Gastrocnemius medialis (tissue), 4 donors: Measurements from ENCODE around the gene APBA2. TPM values are rescaled to one million over a fixed set of nuclear protein-coding genes. Genes with fewer than 3 reads are reported as not detected.

ENCODE experiments used
- ATAC-seq, 2 donors: fragments of 150-250 bp; one replicate each; pipeline ENCODE4 v1.9.1; 2016
- DNase-seq, 2 donors: peaks; one replicate each; pipeline ENCODE4 v3.0.0-alpha.2; 2019
- H3K27ac ChIP-seq, 4 donors: fragments of 200-600 bp; sonication (generic); 1 replicate in 1 of 4; 2 replicates in 3 of 4; pipeline ENCODE4 v1.5.1; 2016 to 2018; ENCODE audit warnings: mild to moderate bottlenecking in 2 of 4, moderate library complexity in 1 of 4
- H3K27me3 ChIP-seq, 3 donors: fragments of 200-600 bp; sonication (generic) in 2 of 3; 1 replicate in 1 of 3; 2 replicates in 2 of 3; pipeline versions ENCODE4 v1.5.1 to v1.6.0; 2016 to 2019; ENCODE audit warnings: mild to moderate bottlenecking in 1 of 3, moderate library complexity in 1 of 3
- H3K36me3 ChIP-seq, 2 donors: fragments of 200-600 bp; sonication (generic) in 1 of 2; one replicate each; pipeline ENCODE4 v1.5.1; 2017 to 2018
- H3K4me1 ChIP-seq, 2 donors: fragments of 200-600 bp; sonication (generic) in 1 of 2; one replicate each; pipeline ENCODE4 v1.5.1; 2016 to 2017; ENCODE audit warnings: mild to moderate bottlenecking in 2 of 2
- H3K4me3 ChIP-seq, 4 donors: fragments of 200-600 bp; sonication (generic) in 3 of 4; 1 replicate in 1 of 4; 2 replicates in 3 of 4; pipeline ENCODE4 v1.5.1; 2016 to 2019; ENCODE audit warnings: mild to moderate bottlenecking in 2 of 4
- H3K9me3 ChIP-seq, 3 donors: fragments of 200-600 bp; sonication (generic) in 2 of 3; 1 replicate in 1 of 3; 2 replicates in 2 of 3; pipeline ENCODE4 v1.5.1; 2016 to 2019
- CTCF ChIP-seq, 5 experiments: fragments of 450-650 bp in 3 of 5; fragments of 200-600 bp in 2 of 5; sonication (generic) in 2 of 5; IDR thresholded peaks in 4 of 5; conservative IDR thresholded peaks in 1 of 5; 1 replicate in 4 of 5; 2 replicates in 1 of 5; pipeline ENCODE4 v1.5.1; 2016 to 2019; ENCODE audit warnings: antibody characterized with exemption in 5 of 5, mild to moderate bottlenecking in 3 of 5, moderate library complexity in 3 of 5
- POLR2A ChIP-seq, 2 donors: fragments of 450-650 bp; IDR thresholded peaks; one replicate each; pipeline ENCODE4 v1.6.1; 2017; ENCODE audit warnings: antibody characterized with exemption in 2 of 2, mild to moderate bottlenecking in 2 of 2, moderate library complexity in 2 of 2
- in situ Hi-C, 4 donors: fragments of 200-750 bp; cut with MboI; loops; one replicate each; pipeline versions ENCODE4 v1.15.0 to v1.8.0; 2017; ENCODE audit warnings: low sequenced_read_pairs in 4 of 4
- intact Hi-C: fragments of 100-400 bp; cut with DNase I; formaldehyde crosslinking; loops from one replicate; pipeline ENCODE4 v1.15.1; 2023; ENCODE audit warnings: low total_unique reads
- total RNA-seq, 4 donors: library from RNA; depleted of rRNA; stranded (reverse); fragments of >200 nt; gene quantifications; one replicate each; pipeline versions ENCODE4 v1.1.0 to v1.2.3, GENCODE V29; 2016

The APBA2 gene
- total RNA-seq, 4 donors from 2014 or later, result 0.19 to 0.31 TPM; not detected in 2

GRCh38 chr15:28950916-28951315 is 65.1 kb downstream of the APBA2 start:
- in situ Hi-C loops, result no loop called here
- TF ChIP-seq POLR2A (IDR thresholded peaks at IDR 0.05), result no peak
- TF ChIP-seq CTCF (IDR thresholded peaks at IDR 0.05 in 4 of 5, conservative IDR thresholded peaks at IDR 0.05 in 1 of 5), result no peak
- Histone ChIP-seq H3K27me3 (no peaks in the 10 kb centered on the region), H3K36me3 (no peaks in the 10 kb centered on the region), H3K27ac (no peak overlapping the region), H3K9me3 (no peaks in the 10 kb centered on the region), H3K4me1 (no peaks in the 10 kb centered on the region), H3K4me3 (no peak overlapping the region)
- ATAC-seq (no peak), DNase-seq (no peak)
- intact Hi-C loops, result no loop called here

GRCh38 chr15:28952666-28953491 is 67.1 kb downstream of the APBA2 start:
- Histone ChIP-seq H3K4me3 (no peak overlapping the region), H3K4me1 (no peaks in the 10 kb centered on the region), H3K36me3 (no peaks in the 10 kb centered on the region), H3K27me3 (no peaks in the 10 kb centered on the region), H3K9me3 (no peaks in the 10 kb centered on the region), H3K27ac (no peak overlapping the region)
- no peak for DNase-seq
- in situ Hi-C loops (no loop called here), intact Hi-C loops (no loop called here)
- no peak for ATAC-seq
- TF ChIP-seq POLR2A (IDR thresholded peaks at IDR 0.05), result no peak

- TF ChIP-seq POLR2A (IDR thresholded peaks at IDR 0.05) (no peak), CTCF (IDR thresholded peaks at IDR 0.05 in 4 of 5, conservative IDR thresholded peaks at IDR 0.05 in 1 of 5) (no peak)
- intact Hi-C loops, result no loop called here
Measured at GRCh38 chr15:28953573-28954195, 67.9 kb downstream of the APBA2 start.

GRCh38 chr15:28954466-28955159 is 68.8 kb downstream of the APBA2 start:
- no peak for DNase-seq
- no peak for TF ChIP-seq CTCF (IDR thresholded peaks at IDR 0.05 in 4 of 5, conservative IDR thresholded peaks at IDR 0.05 in 1 of 5)
- TF ChIP-seq POLR2A (IDR thresholded peaks at IDR 0.05), result no peak
- ATAC-seq, result no peak
- Histone ChIP-seq H3K4me1 (no peaks in the 10 kb centered on the region), H3K36me3 (no peaks in the 10 kb centered on the region), H3K27ac (no peak overlapping the region), H3K27me3 (no peaks in the 10 kb centered on the region), H3K4me3 (no peak overlapping the region), H3K9me3 (no peaks in the 10 kb centered on the region)
- intact Hi-C loops, result no loop called here
- in situ Hi-C loops, result no loop called here

More at GRCh38 chr15:28953573-28954195, 67.9 kb downstream of the APBA2 start:
- H3K9me3 ChIP-seq, result no peaks in the 10 kb centered on the region
- no peak for DNase-seq
- H3K27me3 ChIP-seq, result no peaks in the 10 kb centered on the region
- no peak overlapping the region for H3K4me3 ChIP-seq
- H3K36me3 ChIP-seq, result no peaks in the 10 kb centered on the region
- ATAC-seq, result no peak
- H3K4me1 ChIP-seq, result no peaks in the 10 kb centered on the region
- no peak overlapping the region for H3K27ac ChIP-seq
- in situ Hi-C loops, result no loop called here
